Ishikawa (cell line): ENCODE results near the gene TLX2.

Experiments
- CEBPB ChIP-seq: IDR thresholded peaks from 2 replicates; pipeline ENCODE4 v1.6.1; 2012
- CREB1 ChIP-seq: IDR thresholded peaks from 2 replicates; pipeline ENCODE4 v1.6.1; 2012; ENCODE audit warnings: low read depth
- EGR1 ChIP-seq: IDR thresholded peaks from 2 replicates; pipeline ENCODE4 v1.6.1; 2012
- EP300 ChIP-seq: IDR thresholded peaks from 2 replicates; pipeline ENCODE4 v1.6.1; 2012; ENCODE audit warnings: borderline replicate concordance
- FOXM1 ChIP-seq: IDR thresholded peaks from 2 replicates; pipeline ENCODE4 v1.6.1; 2012; ENCODE audit warnings: low read depth, borderline replicate concordance
- MAX ChIP-seq: IDR thresholded peaks from 2 replicates; pipeline ENCODE4 v1.6.1; 2012
- NFIC ChIP-seq: IDR thresholded peaks from 2 replicates; pipeline ENCODE4 v1.6.1; 2012
- RAD21 ChIP-seq: IDR thresholded peaks from 2 replicates; pipeline ENCODE4 v1.6.1; 2012; ENCODE audit warnings: low read depth
- REST ChIP-seq: IDR thresholded peaks from 2 replicates; pipeline ENCODE4 v1.6.1; 2012; ENCODE audit warnings: low read depth, mild to moderate bottlenecking
- TAF1 ChIP-seq: IDR thresholded peaks from 2 replicates; pipeline ENCODE4 v1.6.1; 2012; ENCODE audit warnings: low read depth, mild to moderate bottlenecking
- TCF12 ChIP-seq: IDR thresholded peaks from 2 replicates; pipeline ENCODE4 v1.6.1; 2012; ENCODE audit warnings: low read depth
- TEAD4 ChIP-seq: IDR thresholded peaks from 2 replicates; pipeline ENCODE4 v1.6.1; 2012
- USF1 ChIP-seq: IDR thresholded peaks from 2 replicates; pipeline ENCODE4 v1.6.1; 2012
- YY1 ChIP-seq: IDR thresholded peaks from 2 replicates; pipeline ENCODE4 v1.6.1; 2012; ENCODE audit warnings: low read depth
- ZBTB7A ChIP-seq: IDR thresholded peaks from 2 replicates; pipeline ENCODE4 v1.6.1; 2012; ENCODE audit warnings: low read depth

The TLX2 gene

GRCh38 chr2:74488643-74489481, 25.4 kb upstream of the TLX2 start:
- TF ChIP-seq YY1, result no peak
- no peak for TF ChIP-seq EGR1
- no peak for TF ChIP-seq TEAD4
- TF ChIP-seq FOXM1, result no peak
- no peak for TF ChIP-seq ZBTB7A
- TF ChIP-seq CEBPB, result no peak
- no peak for TF ChIP-seq RAD21
- no peak for TF ChIP-seq TAF1
- TF ChIP-seq REST, result no peak
- no peak for TF ChIP-seq EP300
- no peak for TF ChIP-seq USF1
- TF ChIP-seq TCF12, result no peak
- no peak for TF ChIP-seq NFIC
- no peak for TF ChIP-seq CREB1
- no peak for TF ChIP-seq MAX

- no peak for TF ChIP-seq MAX
- no peak for TF ChIP-seq RAD21
- no peak for TF ChIP-seq EP300
- TF ChIP-seq FOXM1, result no peak
- TF ChIP-seq EGR1, result no peak
- no peak for TF ChIP-seq CREB1
- no peak for TF ChIP-seq NFIC
- no peak for TF ChIP-seq TAF1
- TF ChIP-seq REST, result no peak
Observed at GRCh38 chr2:74489906-74490305, 24.3 kb upstream of the TLX2 start.

- TF ChIP-seq MAX (no peak), RAD21 (no peak), USF1 (no peak), ZBTB7A (no peak), TAF1 (no peak), NFIC (no peak), FOXM1 (no peak), CREB1 (no peak)
Observed at GRCh38 chr2:74491648-74492544, 22.4 kb upstream of the TLX2 start.

- TF ChIP-seq TEAD4 (no peak), NFIC (no peak)
Observed at GRCh38 chr2:74493546-74493945, 20.7 kb upstream of the TLX2 start.

- TF ChIP-seq CEBPB (no peak), REST (no peak), USF1 (no peak), MAX (no peak), EGR1 (no peak), TEAD4 (no peak), TCF12 (no peak), TAF1 (no peak), YY1 (no peak)
Observed at GRCh38 chr2:74495440-74495839, 18.8 kb upstream of the TLX2 start.
